Stimulated activated naive CD8-positive, alpha-beta T cell treated with anti-CD3 and anti-CD28 coated beads, Interleukin-15, amount 100 ng/mL, for 72 hours (primary cell): Measurements from ENCODE around the gene DECR2.

Experiments
- ATAC-seq: fragments of 150-1000 bp; cut with Tn5 transposase; 2 replicates; pipeline ENCODE4 v1.10.0; 2021; ENCODE audit warnings: mild to moderate bottlenecking, moderate library complexity
- DNase-seq, 2 donors: peaks; one replicate each; pipeline ENCODE4 v3.0.0; 2021 to 2022
- H3K27ac Mint-ChIP-seq, 2 donors: one replicate each; pipeline ENCODE4 v1.8.0; 2022; ENCODE audit warnings: mild to moderate bottlenecking in 2 of 2, mixed read lengths in 2 of 2, moderate library complexity in 2 of 2
- H3K27me3 Mint-ChIP-seq: one replicate; pipeline ENCODE4 v1.8.0; 2022; ENCODE audit warnings: mixed read lengths
- H3K4me1 Mint-ChIP-seq: one replicate; pipeline ENCODE4 v1.8.0; 2022; ENCODE audit warnings: mild to moderate bottlenecking, mixed read lengths
- H3K4me3 Mint-ChIP-seq, 2 donors: one replicate each; pipeline ENCODE4 v1.8.0; 2022; ENCODE audit warnings: mild to moderate bottlenecking in 2 of 2, mixed read lengths in 2 of 2, moderate library complexity in 1 of 2
- H3K9me3 Mint-ChIP-seq, 2 donors: one replicate each; pipeline ENCODE4 v1.8.0; 2022; ENCODE audit warnings: mixed read lengths in 2 of 2

The DECR2 gene

DNA sequence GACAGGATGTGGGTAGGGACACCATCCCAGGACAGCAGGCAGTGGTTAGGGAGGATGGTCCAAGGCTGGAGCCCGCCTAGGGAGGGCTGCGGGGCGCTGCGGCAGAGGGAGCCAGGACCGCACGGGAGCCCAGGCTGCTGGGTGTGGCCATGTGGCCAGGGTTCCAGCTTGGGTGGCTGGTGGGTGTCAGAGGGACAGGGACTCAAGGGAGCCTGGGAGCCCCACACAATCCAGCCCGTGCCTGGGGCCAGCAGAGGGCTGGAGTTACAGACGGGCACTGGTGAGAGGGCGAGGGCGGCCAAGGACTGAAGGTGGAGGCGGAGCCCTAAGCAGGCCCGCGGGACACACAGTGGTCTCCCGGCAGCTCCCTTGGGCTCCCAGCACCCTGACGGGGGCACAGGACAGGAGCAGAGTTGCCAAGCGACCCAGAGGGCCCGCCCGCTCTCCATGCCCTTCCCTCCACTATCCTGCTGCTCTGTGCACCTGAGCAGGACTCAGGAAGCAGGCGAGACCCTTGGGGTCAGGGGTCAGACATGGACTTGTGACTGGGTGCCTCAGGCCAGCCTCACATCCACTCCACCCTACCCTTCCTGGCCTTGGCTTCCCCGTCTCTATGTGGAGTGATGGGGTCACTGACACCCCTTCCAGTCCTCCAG is 38.4 kb upstream of the DECR2 start:
- Mint-ChIP-seq H3K4me1 (peaks cover 9% of the 10 kb centered on the region), H3K27me3 (no peaks in the 10 kb centered on the region), H3K27ac (no peak overlapping the region), H3K9me3 (no peaks in the 10 kb centered on the region), H3K4me3 (no peak overlapping the region)
- DNase-seq (no peak), ATAC-seq (no peak)

DNA sequence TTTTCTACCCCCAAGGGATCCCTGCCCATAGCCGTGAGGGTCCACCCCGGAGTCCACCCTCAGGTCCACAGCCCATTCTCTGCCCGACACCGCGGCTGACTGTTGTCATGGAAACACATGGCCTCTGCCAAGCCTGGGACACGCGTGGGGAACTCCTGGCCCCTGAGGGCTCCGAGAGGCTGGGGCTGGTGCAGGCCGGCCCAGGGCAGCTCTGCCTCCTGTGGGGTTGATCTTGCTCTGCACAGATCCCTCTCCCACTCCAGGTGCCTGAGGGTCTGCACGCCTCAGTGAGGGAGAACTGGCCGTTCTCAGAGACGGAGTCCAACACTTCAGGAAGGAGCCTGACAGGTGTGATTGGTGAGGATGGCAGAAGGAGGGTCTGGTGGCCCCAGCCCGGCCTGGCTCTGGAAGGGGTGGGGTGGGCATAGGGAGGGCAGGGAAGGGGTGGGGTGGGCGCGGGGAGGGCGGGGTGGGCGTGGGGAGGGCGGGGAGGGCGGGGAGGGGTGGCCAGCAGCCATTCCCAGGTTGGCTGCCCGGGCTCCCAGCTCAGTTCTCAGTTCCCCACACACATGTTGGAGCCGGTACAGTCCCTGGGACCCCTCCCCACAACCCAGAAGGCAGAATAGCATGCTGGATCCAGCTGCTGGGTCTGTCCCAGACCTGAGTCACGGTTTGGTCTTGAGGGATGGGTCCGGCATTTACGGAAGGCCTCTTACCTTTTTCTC is 37.8 kb upstream of the DECR2 start:
- Mint-ChIP-seq H3K27ac (no peak overlapping the region), H3K4me3 (no peak overlapping the region), H3K4me1 (peaks cover 10% of the 10 kb centered on the region), H3K9me3 (no peaks in the 10 kb centered on the region), H3K27me3 (no peaks in the 10 kb centered on the region)
- DNase-seq (no peak), ATAC-seq (no peak)

DNA sequence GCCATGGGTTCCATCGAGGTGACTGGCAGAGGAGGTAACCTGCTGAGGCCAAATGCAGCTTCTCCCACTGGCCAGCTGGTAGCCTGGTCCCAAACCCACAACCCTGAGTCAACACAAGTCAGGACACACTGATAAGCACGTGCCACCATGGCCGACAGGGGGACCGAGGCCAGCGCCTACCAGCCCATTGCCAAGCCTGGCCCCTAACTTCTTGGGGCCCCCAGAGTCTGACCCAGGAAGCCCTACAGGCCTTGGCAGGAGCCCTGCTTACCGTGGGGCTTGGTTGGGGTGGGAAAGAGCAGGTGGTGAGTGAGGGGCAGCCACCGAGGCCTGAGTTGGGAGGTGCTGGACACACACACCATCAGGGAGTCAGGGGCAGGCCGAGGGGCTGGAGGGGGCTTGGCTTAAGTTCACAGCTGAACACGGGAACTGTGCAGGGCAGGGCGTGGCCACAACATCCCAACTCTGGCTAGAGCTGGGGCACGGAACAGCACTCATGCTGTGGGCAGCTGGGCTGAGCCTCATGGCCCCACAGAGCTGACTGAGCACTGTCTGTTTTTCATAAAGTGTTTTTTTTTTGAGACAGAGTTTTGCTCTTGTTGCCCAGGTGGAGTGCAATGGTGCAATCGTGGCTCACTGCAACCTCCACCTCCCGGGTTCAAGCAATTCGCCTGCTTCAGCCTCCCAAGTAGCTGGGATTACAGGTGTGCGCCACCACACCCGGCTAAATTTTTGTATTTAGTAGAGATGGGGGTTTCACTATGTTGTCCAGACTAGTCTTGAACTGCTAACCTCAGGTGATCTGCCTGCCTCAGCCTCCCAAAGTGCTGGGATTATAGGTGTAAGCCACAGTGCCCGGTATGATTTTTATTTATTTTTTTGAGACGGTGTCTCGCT is 36.8 kb upstream of the DECR2 start:
- no peak overlapping the region for H3K27ac Mint-ChIP-seq
- no peaks in the 10 kb centered on the region for H3K27me3 Mint-ChIP-seq
- DNase-seq = no peak
- no peak overlapping the region for H3K4me3 Mint-ChIP-seq
- H3K4me1 Mint-ChIP-seq = peaks cover 19% of the 10 kb centered on the region
- H3K9me3 Mint-ChIP-seq = no peaks in the 10 kb centered on the region
- no peak for ATAC-seq

DNA sequence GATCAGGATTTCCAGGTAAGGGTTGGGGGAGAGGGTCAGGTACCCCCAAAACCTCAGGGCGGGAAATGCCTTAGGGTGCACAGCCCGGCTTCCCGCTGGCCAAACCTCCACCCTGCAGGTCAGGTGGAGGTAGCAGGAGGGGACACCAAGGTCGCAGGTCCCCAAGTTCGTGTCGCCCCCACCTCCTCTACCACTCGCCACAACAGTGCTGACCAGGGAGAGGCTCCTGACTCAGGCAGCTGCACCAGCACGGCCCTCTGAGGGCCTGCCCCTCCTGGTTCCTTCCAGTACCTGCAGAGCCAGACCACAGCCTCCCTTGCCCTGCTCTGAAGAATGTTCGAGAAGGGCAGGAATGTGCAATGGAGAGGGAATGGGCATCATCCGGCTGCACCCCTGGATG is 35.2 kb upstream of the DECR2 start:
- H3K9me3 Mint-ChIP-seq = no peaks in the 10 kb centered on the region
- no peak for ATAC-seq
- H3K27ac Mint-ChIP-seq = no peak overlapping the region
- H3K4me3 Mint-ChIP-seq = no peak overlapping the region
- DNase-seq = no peak
- no peaks in the 10 kb centered on the region for H3K27me3 Mint-ChIP-seq
- H3K4me1 Mint-ChIP-seq = peaks cover 29% of the 10 kb centered on the region

DNA sequence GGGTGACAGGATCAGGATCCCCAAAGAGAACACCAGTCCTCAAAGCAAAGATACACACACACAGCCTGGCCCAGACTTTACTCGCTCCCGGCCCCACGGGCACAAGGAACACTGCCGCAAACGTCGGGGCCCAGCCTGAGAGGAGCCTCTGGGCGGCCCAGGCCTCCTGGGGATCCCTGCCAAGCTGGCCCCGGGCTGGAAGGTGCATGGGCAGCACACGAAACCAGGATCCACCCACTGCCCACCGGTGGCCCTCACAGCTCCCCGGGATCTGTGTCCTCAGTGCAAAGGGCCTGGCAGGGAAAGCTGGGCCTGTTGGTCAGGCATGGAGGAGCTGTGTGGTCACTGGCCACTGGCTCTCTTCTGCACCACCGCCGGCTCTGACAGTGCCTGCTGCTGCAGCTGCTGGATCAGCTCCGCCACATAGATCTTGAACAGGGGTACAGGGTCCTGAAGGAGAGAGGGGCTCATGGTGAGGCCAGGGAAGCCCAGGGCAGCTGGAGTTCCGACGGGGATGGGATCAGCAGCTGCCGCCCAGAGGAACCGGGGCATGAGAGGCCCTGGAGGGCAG is 34.3 kb upstream of the DECR2 start:
- peak overlapping the region in 1 of 2 donors; percentile 48 for H3K27ac Mint-ChIP-seq
- DNase-seq (no peak), ATAC-seq (no peak)
- no peaks in the 10 kb centered on the region for H3K27me3 Mint-ChIP-seq
- peaks cover 21% of the 10 kb centered on the region for H3K4me1 Mint-ChIP-seq
- H3K9me3 Mint-ChIP-seq = no peaks in the 10 kb centered on the region
- H3K4me3 Mint-ChIP-seq = no peak overlapping the region

DNA sequence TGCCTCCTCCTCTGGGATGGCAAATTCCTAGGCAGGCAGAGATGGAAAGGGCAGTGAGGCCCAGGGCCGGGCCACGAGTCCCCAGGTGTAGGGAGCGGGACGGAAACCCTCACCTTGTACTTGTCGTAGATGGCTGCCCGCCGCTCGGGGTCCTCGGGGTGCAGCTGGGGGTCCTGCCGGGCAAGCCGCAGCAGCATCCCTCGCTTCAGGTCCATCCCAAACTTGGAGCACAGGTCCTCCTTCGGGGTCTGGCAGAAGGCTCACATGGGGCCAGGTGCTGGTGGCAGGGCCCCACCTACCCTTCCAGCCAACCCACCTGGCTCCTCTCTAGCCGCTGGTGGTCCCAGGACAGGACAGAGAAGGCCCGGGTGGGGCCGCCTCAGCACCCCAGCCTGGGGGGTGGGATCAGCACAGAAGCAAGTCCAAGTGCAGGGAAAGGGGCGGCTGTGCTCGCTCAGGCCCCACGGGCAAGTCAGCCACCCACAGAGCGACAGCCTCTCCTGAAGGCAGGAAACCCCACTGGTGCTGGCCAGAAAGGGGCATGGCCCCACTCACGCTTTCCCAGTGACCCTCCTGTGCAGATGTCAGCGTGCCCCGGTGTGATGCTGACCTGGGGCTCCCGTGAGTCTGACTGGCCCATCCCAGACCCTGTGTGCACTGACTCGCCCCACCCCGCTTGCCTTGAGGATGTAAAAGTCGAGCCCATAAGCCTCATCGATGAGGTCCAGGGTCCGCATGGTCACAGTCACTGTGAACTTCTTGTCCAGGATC is 33.1 kb upstream of the DECR2 start:
- Mint-ChIP-seq H3K27me3 (no peaks in the 10 kb centered on the region), H3K27ac (no peak overlapping the region), H3K4me3 (peak overlapping the region in 1 of 2 donors; percentile 31)

DNA sequence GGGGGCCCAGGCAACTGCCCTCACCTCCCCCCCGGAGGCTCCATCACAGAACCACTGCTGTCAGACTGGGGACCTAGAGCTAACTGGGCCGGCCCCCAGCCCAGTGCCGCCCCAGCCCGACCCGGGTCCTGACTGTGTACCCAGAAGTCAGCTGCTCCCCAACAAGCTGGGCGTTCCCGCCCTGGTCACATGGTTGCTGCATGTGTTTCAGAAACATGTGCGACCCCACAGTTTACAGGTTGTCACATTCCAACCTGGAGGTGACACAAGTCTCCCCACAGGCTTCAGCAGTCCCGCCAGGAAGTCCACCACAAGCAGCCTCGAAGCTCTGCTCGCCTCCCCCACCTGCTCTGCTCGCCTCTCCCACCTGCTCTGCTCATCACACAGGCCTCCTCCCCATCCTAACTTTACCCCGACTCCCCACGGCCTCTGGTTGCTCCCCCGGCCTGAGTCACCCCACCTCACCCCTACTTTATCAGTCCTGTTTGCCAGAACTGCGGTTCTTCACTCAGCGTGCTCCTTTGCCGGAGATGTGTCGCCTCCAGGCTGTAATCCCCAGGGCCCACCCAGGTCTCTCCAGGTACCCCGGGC is 32.3 kb upstream of the DECR2 start:
- DNase-seq = no peak
- Mint-ChIP-seq H3K4me3 (peak overlapping the region; percentile 54 to 79), H3K27me3 (no peaks in the 10 kb centered on the region), H3K4me1 (peaks cover 20% of the 10 kb centered on the region), H3K9me3 (no peaks in the 10 kb centered on the region), H3K27ac (peak overlapping the region in 1 of 2 donors; percentile 77)
- ATAC-seq = no peak

More for the DNA sequence above, 33.1 kb upstream of the DECR2 start:
- Mint-ChIP-seq H3K4me1 (peaks cover 20% of the 10 kb centered on the region), H3K9me3 (no peaks in the 10 kb centered on the region)
- ATAC-seq = no peak
- peak in 1 of 2 donors; percentile 11 for DNase-seq

DNA sequence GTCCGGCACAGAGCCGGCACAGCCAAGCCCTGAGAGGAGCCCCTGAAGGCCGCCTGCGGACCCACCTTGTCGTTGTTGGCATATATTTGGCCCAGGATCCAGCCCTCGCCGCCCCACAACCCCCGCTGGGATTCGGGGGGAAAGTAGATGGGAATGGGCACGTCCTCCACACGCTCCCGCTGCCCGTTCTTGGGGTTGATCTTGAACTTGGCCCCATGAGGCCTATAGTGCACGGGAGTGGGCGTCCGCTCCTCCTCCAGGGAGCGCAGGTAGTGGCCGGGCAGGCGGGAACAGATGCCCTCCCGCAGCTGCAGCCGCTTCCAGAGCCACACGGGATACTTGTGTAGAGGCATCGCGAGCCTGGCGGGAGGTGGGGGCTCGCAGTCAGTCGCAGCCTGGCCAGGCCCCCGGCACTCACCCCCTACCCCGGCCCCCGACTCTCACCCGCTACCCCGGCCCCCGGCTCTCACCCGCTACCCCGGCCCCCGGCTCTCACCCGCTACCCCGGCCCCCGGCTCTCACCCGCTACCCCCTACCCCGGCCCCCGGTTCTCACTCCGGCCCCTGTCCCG is 31.7 kb upstream of the DECR2 start:
- H3K27me3 Mint-ChIP-seq = no peaks in the 10 kb centered on the region
- ATAC-seq = peak; percentile 57
- DNase-seq = no peak
- H3K27ac Mint-ChIP-seq = no peak overlapping the region
- H3K4me3 Mint-ChIP-seq = peak overlapping the region; percentile 79 to 88
- H3K9me3 Mint-ChIP-seq = no peaks in the 10 kb centered on the region
- H3K4me1 Mint-ChIP-seq = peaks cover 20% of the 10 kb centered on the region

DNA sequence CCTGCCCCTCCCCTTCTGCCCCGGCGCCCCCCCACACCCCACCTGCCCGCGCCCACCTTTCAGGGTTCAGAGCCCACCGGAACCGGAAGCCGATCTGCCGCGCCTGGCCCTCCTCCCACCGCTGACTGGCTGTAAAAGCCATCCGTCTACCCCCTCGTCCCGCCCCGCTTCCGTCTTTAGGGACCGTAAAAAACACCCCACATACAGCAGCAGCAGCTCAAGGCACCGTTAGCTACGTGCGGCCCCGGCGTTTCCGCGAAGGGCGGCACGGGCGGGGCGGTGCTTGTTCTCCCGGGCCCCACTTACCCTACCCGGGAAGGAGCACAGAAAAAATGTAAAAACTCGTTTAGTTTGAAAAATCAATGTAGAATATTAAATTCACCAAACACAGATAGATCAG is 31.2 kb upstream of the DECR2 start, which contains the start of gene MRPL28:
Gene MRPL28 (minus strand): TSS at position 96 of the 400 bp plus-strand sequence. CDS start 320 bp downstream, outside the sequence.
- DNase-seq = peak; percentile 93 to 96
- H3K4me1 Mint-ChIP-seq = peaks cover 20% of the 10 kb centered on the region
- H3K4me3 Mint-ChIP-seq = peak within 1 kb of the TSS; percentile 88 to 92
- H3K9me3 Mint-ChIP-seq = no peaks in the 10 kb centered on the region
- H3K27ac Mint-ChIP-seq = peak within 1 kb of the TSS; percentile 92 to 98
- peak; percentile 97 for ATAC-seq
- H3K27me3 Mint-ChIP-seq = no peaks in the 10 kb centered on the region

DNA sequence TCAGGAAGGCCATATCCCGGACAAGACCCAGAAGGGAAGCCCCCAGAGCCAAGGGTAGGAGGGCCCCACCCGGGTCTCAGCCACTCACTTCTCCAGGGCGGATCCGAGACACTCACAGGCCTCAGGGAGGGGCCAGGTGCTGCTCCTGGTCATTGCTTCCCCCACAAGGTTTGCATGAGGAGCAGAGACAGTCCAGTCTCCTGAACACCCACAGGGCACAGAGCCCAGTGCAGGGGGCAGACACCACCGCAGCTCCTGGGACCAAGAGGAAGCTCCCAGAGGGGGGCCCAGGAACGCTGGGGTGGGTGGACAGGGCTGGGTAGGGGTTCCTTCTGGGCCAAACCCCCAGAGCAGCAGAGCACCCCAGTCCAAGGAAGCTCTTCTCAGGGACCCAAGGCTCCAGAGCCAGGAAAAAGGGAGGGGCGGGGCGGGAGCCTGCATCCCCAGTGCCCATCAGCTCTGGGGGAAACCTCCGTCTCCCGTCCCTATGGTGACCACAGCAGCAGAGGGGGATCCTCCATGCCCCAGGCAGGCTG is 30.6 kb upstream of the DECR2 start:
- no peaks in the 10 kb centered on the region for H3K27me3 Mint-ChIP-seq
- peak overlapping the region; percentile 88 to 92 for H3K4me3 Mint-ChIP-seq
- DNase-seq = peak in 1 of 2 donors; percentile 19
- H3K9me3 Mint-ChIP-seq = no peaks in the 10 kb centered on the region
- peaks cover 20% of the 10 kb centered on the region for H3K4me1 Mint-ChIP-seq
- peak overlapping the region; percentile 92 to 98 for H3K27ac Mint-ChIP-seq
- ATAC-seq = no peak

DNA sequence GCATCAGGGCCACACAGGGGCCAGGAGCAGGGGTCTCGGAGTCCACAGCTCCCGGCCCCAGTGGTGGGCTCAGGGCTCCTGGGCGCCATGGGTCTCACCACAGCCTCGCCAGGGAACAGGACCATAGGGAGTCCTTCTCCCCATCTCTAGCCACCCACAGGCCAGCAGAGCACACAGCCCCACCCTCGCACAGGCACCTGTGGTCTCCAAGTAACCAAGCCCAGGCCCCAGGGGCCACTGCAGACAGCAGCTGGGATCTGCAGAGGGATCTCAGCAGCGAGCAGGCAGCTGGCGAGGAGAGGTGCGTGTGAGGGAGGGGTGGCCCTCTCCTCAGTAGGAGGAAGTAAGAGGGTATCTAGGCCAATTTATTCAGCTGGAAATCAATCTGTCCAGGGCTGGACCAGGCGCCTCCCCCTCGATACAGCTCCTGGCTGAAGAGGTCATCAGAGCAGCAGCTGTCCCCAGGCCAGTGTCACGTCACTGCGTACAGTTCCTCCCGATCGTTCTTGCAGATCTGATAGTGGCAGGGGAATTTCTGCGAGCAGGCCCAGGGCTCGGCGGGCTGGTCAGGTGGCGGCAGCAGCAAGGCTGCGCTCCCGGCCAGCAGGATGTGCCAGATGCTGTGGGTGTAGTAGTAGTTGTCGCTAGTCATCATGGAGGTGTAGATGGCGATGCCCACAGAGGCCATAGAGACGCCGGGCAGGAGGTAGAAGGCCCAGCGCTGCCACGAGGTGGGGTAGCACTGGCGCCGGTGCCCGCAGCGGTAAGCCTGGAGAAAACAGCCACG is 30.0 kb upstream of the DECR2 start:
- no peaks in the 10 kb centered on the region for H3K27me3 Mint-ChIP-seq
- H3K4me1 Mint-ChIP-seq = peaks cover 20% of the 10 kb centered on the region
- peak overlapping the region in 1 of 2 donors; percentile 27 for H3K27ac Mint-ChIP-seq
- ATAC-seq (no peak), DNase-seq (no peak)
- no peaks in the 10 kb centered on the region for H3K9me3 Mint-ChIP-seq
- no peak overlapping the region for H3K4me3 Mint-ChIP-seq

DNA sequence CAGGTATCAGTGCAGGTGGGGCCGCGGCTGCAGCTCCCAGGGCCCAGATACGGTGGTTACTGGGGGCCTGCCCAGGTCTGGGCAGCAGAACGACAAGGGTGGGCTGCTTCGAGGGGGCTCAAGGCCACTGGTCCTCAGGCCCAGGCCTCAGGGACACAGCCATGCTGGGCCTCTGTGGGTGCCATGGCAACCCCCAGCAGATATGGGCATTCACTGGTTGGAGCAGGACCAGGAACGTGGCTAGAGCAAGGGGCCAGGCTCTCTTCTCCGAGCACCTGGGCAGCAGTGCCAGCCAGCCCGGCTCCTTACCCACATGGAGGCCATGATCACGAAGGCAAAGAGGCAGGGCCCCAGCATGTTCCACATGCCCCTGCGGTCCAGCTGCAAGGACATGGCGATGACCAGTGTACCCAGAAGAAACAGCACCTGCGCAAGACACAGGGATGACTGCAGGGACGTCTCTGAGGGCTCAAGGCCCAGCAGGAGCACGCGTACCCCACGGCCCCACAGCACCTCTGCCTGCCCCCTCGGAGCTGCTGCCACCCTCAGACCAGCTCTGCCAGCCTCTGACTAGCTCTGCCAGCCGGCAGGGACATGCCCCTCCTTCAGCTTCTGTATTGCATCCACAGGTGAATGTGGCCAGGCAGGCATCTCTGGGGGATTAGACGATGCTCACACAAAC is 29.2 kb upstream of the DECR2 start:
- ATAC-seq (no peak), DNase-seq (no peak)
- Mint-ChIP-seq H3K9me3 (no peaks in the 10 kb centered on the region), H3K27me3 (no peaks in the 10 kb centered on the region), H3K27ac (no peak overlapping the region), H3K4me1 (peaks cover 20% of the 10 kb centered on the region), H3K4me3 (no peak overlapping the region)

DNA sequence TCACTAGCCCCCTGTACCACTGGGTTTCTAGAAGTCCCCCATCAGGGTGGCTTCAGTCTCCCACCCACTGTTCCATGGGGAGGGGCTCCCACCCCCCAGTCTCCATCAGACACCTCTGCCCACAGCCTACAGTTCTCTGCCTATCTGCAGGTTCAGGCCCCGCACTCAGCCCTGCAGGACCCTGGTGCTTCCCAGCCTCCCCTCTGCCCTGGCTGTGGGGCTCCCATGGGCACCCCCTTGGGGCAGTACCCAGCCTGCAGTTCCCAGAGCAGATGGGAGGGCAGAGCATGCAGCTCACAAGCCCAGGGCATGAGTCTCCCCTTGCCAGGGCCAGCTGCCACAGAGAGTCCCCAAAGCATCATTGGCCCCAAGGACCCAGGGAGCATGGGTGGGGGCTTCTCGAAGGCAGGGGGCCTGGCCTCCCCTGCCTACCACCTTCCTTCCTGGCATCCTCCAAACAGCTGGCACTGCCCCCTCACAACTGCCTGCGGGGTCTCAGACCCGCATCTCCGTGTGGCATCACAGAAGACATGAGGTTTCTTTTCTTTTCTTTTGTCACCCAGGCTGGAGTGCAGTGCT is 28.6 kb upstream of the DECR2 start:
- Mint-ChIP-seq H3K4me1 (peaks cover 20% of the 10 kb centered on the region), H3K27ac (no peak overlapping the region)
- ATAC-seq = no peak

More for the DNA sequence above, 28.6 kb upstream of the DECR2 start:
- no peaks in the 10 kb centered on the region for H3K9me3 Mint-ChIP-seq
- H3K4me3 Mint-ChIP-seq = no peak overlapping the region
- no peak for DNase-seq
- H3K27me3 Mint-ChIP-seq = no peaks in the 10 kb centered on the region
